A549 treated with DMSO at 1 μM for 4 hours (cell line): ENCODE results near the gene SF3A2. TPM values are rescaled to one million over a fixed set of nuclear protein-coding genes. Genes with fewer than 3 reads are reported as not detected.

ENCODE experiments used
- total RNA-seq: library from RNA; stranded (reverse); fragments of 200-300 nt; extraction: Qiagen RNA extraction; gene quantifications from 5 replicates; pipeline ENCODE4 v1.2.3, GENCODE V29; 2022; ENCODE audit warnings: low read depth

SF3A2 gene, protein sequence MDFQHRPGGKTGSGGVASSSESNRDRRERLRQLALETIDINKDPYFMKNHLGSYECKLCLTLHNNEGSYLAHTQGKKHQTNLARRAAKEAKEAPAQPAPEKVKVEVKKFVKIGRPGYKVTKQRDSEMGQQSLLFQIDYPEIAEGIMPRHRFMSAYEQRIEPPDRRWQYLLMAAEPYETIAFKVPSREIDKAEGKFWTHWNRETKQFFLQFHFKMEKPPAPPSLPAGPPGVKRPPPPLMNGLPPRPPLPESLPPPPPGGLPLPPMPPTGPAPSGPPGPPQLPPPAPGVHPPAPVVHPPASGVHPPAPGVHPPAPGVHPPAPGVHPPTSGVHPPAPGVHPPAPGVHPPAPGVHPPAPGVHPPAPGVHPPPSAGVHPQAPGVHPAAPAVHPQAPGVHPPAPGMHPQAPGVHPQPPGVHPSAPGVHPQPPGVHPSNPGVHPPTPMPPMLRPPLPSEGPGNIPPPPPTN
- total RNA-seq = 57.3 to 75.2 TPM (median 68.3 TPM) in 5 replicates

DNA sequence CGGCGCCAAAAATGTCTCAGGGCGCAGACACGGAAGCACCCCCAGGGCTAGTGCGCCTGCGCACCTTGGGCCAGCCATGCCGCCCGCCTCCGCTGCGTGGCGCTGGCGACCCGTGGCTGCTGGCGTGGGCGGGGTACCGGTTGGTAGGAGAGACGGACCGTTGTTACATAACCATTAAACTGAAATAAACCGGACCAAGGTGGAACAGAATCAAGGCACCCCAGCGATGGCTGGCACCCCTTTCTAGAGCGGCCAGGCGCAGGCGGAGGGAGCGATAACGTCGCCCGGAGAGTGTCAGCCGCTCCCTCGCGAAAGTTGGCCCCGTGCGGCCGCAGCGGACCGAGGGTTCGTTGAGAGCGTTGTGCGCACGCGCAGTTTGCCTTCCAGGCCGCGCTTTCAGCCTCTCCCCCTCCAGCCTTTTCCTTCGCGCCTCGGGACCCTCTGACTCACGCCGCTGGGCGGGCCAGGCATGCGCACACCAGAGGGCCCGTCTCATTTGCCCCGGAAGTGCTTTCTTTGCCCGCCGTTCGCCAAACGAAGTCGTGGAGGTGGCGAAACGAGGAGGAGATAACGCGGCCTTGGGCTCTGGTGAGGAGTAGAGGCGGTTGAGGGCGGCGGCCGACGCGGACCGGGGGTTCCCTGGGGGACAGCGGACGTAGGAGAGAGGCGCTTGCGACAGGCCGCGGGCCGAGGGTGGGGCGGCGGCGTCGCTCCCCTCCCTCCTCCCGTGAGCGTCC lies at the start of gene SF3A2, which contains the start of gene PLEKHJ1:
Gene SF3A2, plus strand, starts transcription at position 511 of the 737 bp plus-strand sequence. CDS start 6,595 bp downstream, outside the sequence.
Gene PLEKHJ1, minus strand, starts transcription at position 16 of the 737 bp plus-strand sequence. CDS start 81 bp downstream, outside the sequence.

DNA sequence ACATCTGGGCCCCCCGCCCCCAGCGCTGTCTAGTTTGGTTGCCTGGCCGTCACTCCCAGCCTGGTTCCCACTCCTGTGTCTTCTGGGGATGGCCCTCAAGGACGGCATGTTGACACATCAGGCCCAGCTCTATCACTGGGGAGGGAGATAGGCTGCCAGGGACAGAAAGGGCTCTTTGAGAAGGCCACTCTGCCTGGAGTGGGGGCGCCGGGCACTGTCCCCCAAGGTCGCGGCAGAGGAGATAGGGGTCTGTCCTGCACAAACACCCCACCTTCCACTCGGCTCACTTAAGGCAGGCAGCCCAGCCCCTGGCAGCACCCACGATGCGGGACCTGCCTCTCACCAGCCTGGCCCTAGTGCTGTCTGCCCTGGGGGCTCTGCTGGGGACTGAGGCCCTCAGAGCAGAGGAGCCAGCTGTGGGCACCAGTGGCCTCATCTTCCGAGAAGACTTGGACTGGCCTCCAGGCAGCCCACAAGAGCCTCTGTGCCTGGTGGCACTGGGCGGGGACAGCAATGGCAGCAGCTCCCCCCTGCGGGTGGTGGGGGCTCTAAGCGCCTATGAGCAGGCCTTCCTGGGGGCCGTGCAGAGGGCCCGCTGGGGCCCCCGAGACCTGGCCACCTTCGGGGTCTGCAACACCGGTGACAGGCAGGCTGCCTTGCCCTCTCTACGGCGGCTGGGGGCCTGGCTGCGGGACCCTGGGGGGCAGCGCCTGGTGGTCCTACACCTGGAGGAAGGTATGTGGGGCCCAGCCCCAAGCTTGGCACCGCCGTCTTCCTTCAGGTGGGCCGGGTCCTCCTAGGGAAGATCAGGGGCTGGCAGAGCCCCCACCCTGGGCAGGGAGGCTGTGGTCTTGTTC lies 12.6 kb downstream of the SF3A2 start, which contains the start of gene AMH:
Gene AMH, plus strand, starts transcription at position 314 of the 857 bp plus-strand sequence. Its CDS starts 10 bp downstream, at position 324.

DNA sequence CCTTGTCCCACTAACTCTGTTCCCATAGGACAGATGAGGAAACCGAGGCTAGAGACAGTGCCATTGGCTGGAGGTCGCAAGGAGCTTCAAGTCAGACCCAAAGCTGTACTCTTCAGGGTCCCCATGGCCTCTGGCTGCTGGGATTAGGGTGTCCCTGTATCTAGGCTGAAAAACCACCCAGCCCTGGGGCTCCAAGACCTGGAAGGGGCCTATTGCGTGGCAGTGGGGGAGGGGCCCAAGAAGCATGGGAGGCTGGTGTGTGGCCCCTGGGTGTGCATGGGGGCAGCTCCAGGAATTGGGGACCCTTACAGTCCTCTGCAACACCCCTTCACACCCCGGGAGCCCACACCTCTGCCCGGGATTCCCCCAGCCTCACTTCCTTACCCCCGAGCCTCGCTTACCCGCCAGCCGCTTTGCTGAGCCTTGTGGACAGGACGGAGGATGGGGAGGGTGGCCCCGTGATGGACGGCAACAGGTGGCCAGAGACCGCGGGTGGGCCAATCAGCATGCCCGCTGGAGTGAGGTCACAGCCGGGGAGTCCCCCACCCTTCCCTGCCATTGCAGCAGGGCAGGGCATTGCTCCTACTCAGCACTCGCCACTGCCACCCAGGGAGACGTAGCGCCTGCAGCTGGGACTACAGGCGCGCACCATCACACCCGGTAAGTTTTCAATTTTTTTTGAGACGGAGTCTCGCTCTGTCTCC lies 19.5 kb downstream of the SF3A2 start, which contains the start of gene JSRP1:
Gene JSRP1, minus strand, starts transcription at position 436 of the 704 bp plus-strand sequence. CDS start 1,103 bp downstream, outside the sequence.

DNA sequence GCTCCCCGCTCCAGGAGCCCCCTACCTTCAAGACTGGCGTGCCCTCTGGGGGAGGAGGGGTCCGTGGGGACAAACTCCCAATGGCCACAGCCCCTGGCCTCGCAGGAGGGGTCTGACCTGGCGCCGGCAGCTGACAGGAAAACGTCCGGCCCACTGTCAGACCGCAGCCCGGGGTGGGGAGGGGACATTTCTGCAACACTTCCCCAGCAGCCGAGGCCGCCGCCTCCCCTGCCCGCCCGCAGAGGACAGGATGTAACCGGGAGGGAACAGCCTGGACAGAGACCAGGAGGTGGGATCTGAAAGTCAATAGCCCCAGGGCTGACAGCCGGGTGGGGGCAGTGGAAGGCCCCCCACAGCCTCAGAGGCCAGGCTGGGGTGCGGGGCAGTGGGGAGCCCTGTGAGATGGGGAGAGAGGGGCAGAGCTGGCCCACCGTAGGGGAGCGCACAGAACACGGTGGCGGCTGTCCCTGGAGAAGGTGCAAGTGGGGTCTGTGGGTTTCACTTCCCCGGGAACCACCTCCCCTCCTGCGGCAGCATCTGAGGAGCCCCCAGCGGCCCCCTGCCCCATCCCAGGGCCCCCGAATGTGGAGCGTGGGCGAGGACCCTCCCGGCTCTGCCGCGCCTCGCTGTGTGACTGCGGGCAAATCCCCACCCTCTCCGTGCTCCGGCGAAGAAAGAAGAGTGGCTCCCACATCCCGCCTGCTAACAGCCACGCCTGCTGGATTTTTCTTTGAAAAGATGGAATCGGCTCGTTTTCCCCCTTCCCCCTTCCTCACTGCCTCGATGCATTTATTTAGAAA lies 45.6 kb downstream of the SF3A2 start, which contains the start of gene PEAK3:
Gene PEAK3, minus strand, starts transcription at position 114 of the 800 bp plus-strand sequence. CDS start 1,244 bp downstream, outside the sequence.

Other genes with a start within 250 kb of the SF3A2 start
- 31.4 to 48.8 TPM (median 37.4 TPM) in 5 replicates for gene BTBD2, start 221.1 kb upstream of the SF3A2 start, total RNA-seq
- 30.2 to 55.5 TPM (median 51.8 TPM) in 5 replicates for gene MKNK2, start 185.6 kb upstream of the SF3A2 start, total RNA-seq
- 8.5 to 12.8 TPM (median 10.9 TPM) in 5 replicates for gene MOB3A, start 140.5 kb upstream of the SF3A2 start, total RNA-seq
- gene IZUMO4, start 139.9 kb upstream of the SF3A2 start, total RNA-seq = 0.37 to 0.75 TPM (median 0.47 TPM) in 5 replicates
- 65.8 to 82.7 TPM (median 78.4 TPM) in 5 replicates for gene AP3D1, start 85.3 kb upstream of the SF3A2 start, total RNA-seq
- gene DOT1L, start 72.9 kb upstream of the SF3A2 start, total RNA-seq = 16.3 to 19.2 TPM (median 16.9 TPM) in 5 replicates
- 37.5 to 49.5 TPM (median 47.4 TPM) in 5 replicates for gene PLEKHJ1, start 495 bp upstream of the SF3A2 start, total RNA-seq
- gene AMH, start 12.5 kb downstream of the SF3A2 start, total RNA-seq = 9.5 to 25.2 TPM (median 16.0 TPM) in 5 replicates
- gene JSRP1, start 19.6 kb downstream of the SF3A2 start, total RNA-seq = 0.61 to 1.3 TPM (median 0.74 TPM) in 5 replicates
- gene PEAK3, start 45.4 kb downstream of the SF3A2 start, total RNA-seq = not detected in 5 replicates
- not detected in 5 replicates for gene LINGO3, start 71.3 kb downstream of the SF3A2 start, total RNA-seq
- 127 to 156 TPM (median 143 TPM) in 5 replicates for gene LSM7, start 91.8 kb downstream of the SF3A2 start, total RNA-seq
- gene SPPL2B, start 91.9 kb downstream of the SF3A2 start, total RNA-seq = 14.4 to 23.9 TPM (median 20.3 TPM) in 5 replicates
- 0.02 to 0.08 TPM in 2 of 5 replicates, not detected in the others for gene TMPRSS9, start 123.4 kb downstream of the SF3A2 start, total RNA-seq
- gene TIMM13, start 190.8 kb downstream of the SF3A2 start, total RNA-seq = 63.0 to 138 TPM (median 109 TPM) in 5 replicates
- 63.5 to 93.5 TPM (median 79.6 TPM) in 5 replicates for gene LMNB2, start 220.1 kb downstream of the SF3A2 start, total RNA-seq
- gene GADD45B, start 239.3 kb downstream of the SF3A2 start, total RNA-seq = 33.3 to 39.8 TPM (median 37.0 TPM) in 5 replicates